H1 (cell line): Measurements from ENCODE around the gene RBMX. TPM values are rescaled to one million over a fixed set of nuclear protein-coding genes. Genes with fewer than 3 reads are reported as not detected.

Experiments used
- CTCF ChIA-PET: fragments of 300-600 bp; sonication (Branson Sonifier 250); formaldehyde crosslinking; loops from one replicate; lab custom pipeline; 2021; ENCODE audit not compliant: partially characterized antibody; lab: Charles Lee
- POLR2A ChIA-PET: fragments of 300-600 bp; sonication (Branson Sonifier 250); formaldehyde crosslinking; loops from one replicate; lab custom pipeline; 2021; ENCODE audit warnings: inconsistent platforms; ENCODE audit not compliant: partially characterized antibody; lab: Charles Lee
- DNase-seq, 2 experiments: peaks; one replicate each; pipeline versions ENCODE4 v3.0.0 to v3.0.0-alpha.2; 2010 to 2022; ENCODE audit warnings: low spot score in 2 of 2, low read depth in 1 of 2, mixed read lengths in 1 of 2
- FAIRE-seq: peaks from 2 replicates; lab custom pipeline; 2011; peaks lifted over from hg19 to GRCh38; lab: Jason Lieb, UNC
- H2AFZ ChIP-seq: 2 replicates; pipeline ENCODE4 v1.8.1; 2012; ENCODE audit warnings: low read length, inconsistent platforms
- H2AK5ac ChIP-seq: 2 replicates; pipeline ENCODE4 v1.6.1; 2013; ENCODE audit warnings: low read depth, low read length
- H2BK120ac ChIP-seq: replicated peaks from 2 replicates; pipeline ENCODE3; 2013; ENCODE audit warnings: low read depth, low read length, inconsistent platforms
- H2BK12ac ChIP-seq: 2 replicates; pipeline ENCODE4 v1.6.1; 2013; ENCODE audit warnings: low read depth, low read length
- H2BK15ac ChIP-seq: 2 replicates; pipeline ENCODE4 v1.6.1; 2013; ENCODE audit warnings: low read length
- H2BK20ac ChIP-seq: 2 replicates; pipeline ENCODE4 v1.6.1; 2013; ENCODE audit warnings: low read length
- H2BK5ac ChIP-seq: 2 replicates; pipeline ENCODE4 v1.6.1; 2013; ENCODE audit warnings: low read depth, low read length
- H3K14ac ChIP-seq: 2 replicates; pipeline ENCODE4 v1.6.1; 2013; ENCODE audit warnings: inconsistent platforms; ENCODE audit not compliant: insufficient read length
- H3K18ac ChIP-seq: 2 replicates; pipeline ENCODE4 v1.6.1; 2013; ENCODE audit warnings: low read length; ENCODE audit errors: extremely low read depth
- H3K23ac ChIP-seq: 2 replicates; pipeline ENCODE4 v1.6.1; 2013; ENCODE audit warnings: inconsistent platforms; ENCODE audit not compliant: insufficient read length
- H3K23me2 ChIP-seq: 2 replicates; pipeline ENCODE4 v1.6.1; 2013; ENCODE audit warnings: low read depth, low read length
- H3K27ac ChIP-seq: 2 replicates; pipeline ENCODE4 v1.6.1; 2011; ENCODE audit warnings: low read depth, low read length, inconsistent platforms
- H3K27me3 ChIP-seq, 4 experiments: replicated peaks in 1 of 4; 1 replicate in 1 of 4; 2 replicates in 3 of 4; pipeline versions ENCODE4 v1.6.1 to v1.8.1; 2011 to 2013; ENCODE audit warnings: low read length in 3 of 4, mild to moderate bottlenecking in 3 of 4, inconsistent platforms in 2 of 4, mixed read lengths in 2 of 4, moderate library complexity in 1 of 4; ENCODE audit not compliant: control insufficient read depth in 3 of 4, insufficient read depth in 3 of 4; ENCODE audit errors: extremely low read depth in 1 of 4
- H3K36me3 ChIP-seq, 4 experiments: 2 replicates each; pipeline versions ENCODE4 v1.6.1 to v1.8.1; 2011 to 2013; ENCODE audit warnings: mild to moderate bottlenecking in 4 of 4, low read length in 3 of 4, moderate library complexity in 2 of 4, control low read depth in 1 of 4, inconsistent platforms in 1 of 4; ENCODE audit not compliant: insufficient read depth in 4 of 4, control insufficient read depth in 2 of 4
- H3K4ac ChIP-seq: replicated peaks from 2 replicates; pipeline ENCODE3; 2013; ENCODE audit warnings: low read length, low read depth, mixed read lengths, inconsistent platforms; ENCODE audit not compliant: insufficient read length
- H3K4me1 ChIP-seq, 4 experiments: replicated peaks in 1 of 4; 1 replicate in 1 of 4; 2 replicates in 3 of 4; pipeline versions ENCODE4 v1.6.1 to v1.8.1; 2011 to 2013; ENCODE audit warnings: low read length in 3 of 4, inconsistent platforms in 2 of 4, mixed read lengths in 1 of 4; ENCODE audit not compliant: insufficient read depth in 4 of 4, control insufficient read depth in 3 of 4
- H3K4me2 ChIP-seq, 2 experiments: 2 replicates each; pipeline versions ENCODE4 v1.6.1 to v1.8.1; 2011 to 2013; ENCODE audit warnings: low read depth in 2 of 2, low read length in 2 of 2, control low read depth in 1 of 2, inconsistent platforms in 1 of 2, mild to moderate bottlenecking in 1 of 2; ENCODE audit not compliant: insufficient read depth in 1 of 2
- H3K4me3 ChIP-seq, 4 experiments: fragments of 200-600, 300-600 bp in 1 of 4; sonication (generic), shearing (Covaris generic), sonication (Bioruptor Twin) in 1 of 4; 2 replicates each; pipeline versions ENCODE4 v1.5.1 to v1.8.1; 2011 to 2016; ENCODE audit warnings: low read length in 4 of 4, low read depth in 3 of 4, control low read depth in 2 of 4, inconsistent platforms in 2 of 4, mild to moderate bottlenecking in 2 of 4, mixed read lengths in 1 of 4, moderate library complexity in 1 of 4; ENCODE audit not compliant: insufficient read depth in 2 of 4; ENCODE audit errors: extremely low read depth in 1 of 4
- H3K56ac ChIP-seq: replicated peaks from 2 replicates; pipeline ENCODE3; 2013; ENCODE audit warnings: low read depth, mild to moderate bottlenecking, mixed read lengths, low read length, inconsistent platforms; ENCODE audit not compliant: insufficient read length
- H3K79me1 ChIP-seq: 2 replicates; pipeline ENCODE4 v1.6.1; 2013; ENCODE audit warnings: low read depth, low read length, control low read depth
- H3K79me2 ChIP-seq, 2 experiments: 2 replicates each; pipeline versions ENCODE4 v1.6.1 to v1.8.1; 2012 to 2013; ENCODE audit warnings: low read length in 2 of 2, mild to moderate bottlenecking in 2 of 2, inconsistent platforms in 1 of 2; ENCODE audit not compliant: insufficient read depth in 2 of 2, control insufficient read depth in 1 of 2
- H3K9ac ChIP-seq, 4 experiments: replicated peaks in 1 of 4; 1 replicate in 1 of 4; 2 replicates in 3 of 4; pipeline versions ENCODE4 v1.6.1 to v1.8.1; 2011 to 2013; ENCODE audit warnings: low read depth in 3 of 4, low read length in 3 of 4, control low read depth in 2 of 4, mild to moderate bottlenecking in 2 of 4, moderate library complexity in 2 of 4, inconsistent platforms in 1 of 4; ENCODE audit errors: extremely low read depth in 1 of 4
- H3K9me3 ChIP-seq, 2 experiments: 2 replicates each; pipeline versions ENCODE4 v1.6.1 to v1.8.1; 2012 to 2013; ENCODE audit warnings: mild to moderate bottlenecking in 2 of 2, moderate library complexity in 2 of 2, control low read depth in 1 of 2, inconsistent platforms in 1 of 2, low read depth in 1 of 2, low read length in 1 of 2, mixed read lengths in 1 of 2; ENCODE audit not compliant: insufficient read depth in 2 of 2
- H4K20me1 ChIP-seq, 2 experiments: replicated peaks in 1 of 2; 2 replicates each; pipeline versions ENCODE3 to v1.8.1; 2011 to 2013; ENCODE audit warnings: inconsistent platforms in 2 of 2, low read length in 2 of 2, mild to moderate bottlenecking in 1 of 2; ENCODE audit not compliant: insufficient read depth in 2 of 2, control insufficient read depth in 1 of 2
- H4K5ac ChIP-seq: 2 replicates; pipeline ENCODE4 v1.6.1; 2013; ENCODE audit warnings: low read length, low read depth, mixed read lengths, inconsistent platforms; ENCODE audit not compliant: insufficient read length
- H4K8ac ChIP-seq: 2 replicates; pipeline ENCODE4 v1.8.0; 2013; ENCODE audit warnings: mild to moderate bottlenecking, moderate library complexity, low read length, inconsistent platforms; ENCODE audit not compliant: insufficient read depth; ENCODE audit errors: extremely low read depth
- H4K91ac ChIP-seq: replicated peaks from 2 replicates; pipeline ENCODE3; 2013; ENCODE audit warnings: low read length, mixed read lengths, inconsistent platforms; ENCODE audit not compliant: insufficient read length
- GTF2F1 ChIP-seq: IDR thresholded peaks from 2 replicates; pipeline ENCODE4 v1.6.1; 2012; ENCODE audit warnings: low read depth, low read length, improper control_type of control experiment, borderline replicate concordance
- POLR2A ChIP-seq, 2 experiments: IDR thresholded peaks; 1 replicate in 1 of 2; 2 replicates in 1 of 2; pipeline ENCODE4 v1.6.1; 2011; ENCODE audit warnings: low read depth in 2 of 2, low read length in 2 of 2, mild to moderate bottlenecking in 2 of 2; ENCODE audit errors: control extremely low read depth in 1 of 2
- POU5F1 ChIP-seq: IDR thresholded peaks from 2 replicates; pipeline ENCODE4 v1.6.1; 2011; ENCODE audit warnings: low read depth, mild to moderate bottlenecking, low read length, moderate library complexity
- RNF2 ChIP-seq: fragments of 200-900, 300-1000 bp; sonication (generic); IDR thresholded peaks from 2 replicates; pipeline ENCODE4 v1.7.1; 2016; ENCODE audit warnings: borderline replicate concordance, low read depth, mild to moderate bottlenecking, antibody characterized with exemption, low read length; ENCODE audit not compliant: poor library complexity, severe bottlenecking; ENCODE audit errors: missing control alignments
- WGBS, 2 experiments: shearing (Covaris generic) in 1 of 2; methylation state at CpG; one replicate each; pipeline versions ENCODE4 v1.1.6 to v1.1.7; 2013 to 2015; ENCODE audit warnings: low lambda C conversion rate in 2 of 2, mixed read lengths in 2 of 2, inconsistent platforms in 1 of 2, low coverage in 1 of 2, missing lambda C conversion rate in 1 of 2; ENCODE audit not compliant: insufficient replicate concordance in 2 of 2, insufficient coverage in 1 of 2, insufficient read length in 1 of 2; ENCODE audit errors: extremely low coverage in 1 of 2, missing lambda C conversion rate in 1 of 2; 5-methylcytosine and 5-hydroxymethylcytosine counted together
- polyA plus RNA-seq, 7 experiments: library from polyadenylated mRNA; depleted of rRNA in 3 of 7; stranded (reverse) in 5 of 7; unstranded in 2 of 7; fragments of >200 nt in 5 of 7; fragments of 200-250 nt in 2 of 7; gene quantifications; 1 replicate in 5 of 7; 2 replicates in 1 of 7; 4 replicates in 1 of 7; pipeline versions ENCODE4 v1.2.1 to v1.2.3, GENCODE V29; 2011 to 2013; ENCODE audit warnings: missing spikeins in 2 of 7, mixed read lengths in 2 of 7
- total RNA-seq: library from RNA; stranded (reverse); fragmentation: NEBNext Ultra II Directional; extraction: Animal tissue kit (Norgen Biotek cat#: 25700); gene quantifications from 2 replicates; pipeline ENCODE4 v1.2.1, GENCODE V29; 2021

RBMX gene
- total and polyA plus RNA-seq, 2 of the 8 experiments (the other 6 are each of a cell fraction or from before 2014, with no cell fraction given): 213 to 476 TPM

DNA sequence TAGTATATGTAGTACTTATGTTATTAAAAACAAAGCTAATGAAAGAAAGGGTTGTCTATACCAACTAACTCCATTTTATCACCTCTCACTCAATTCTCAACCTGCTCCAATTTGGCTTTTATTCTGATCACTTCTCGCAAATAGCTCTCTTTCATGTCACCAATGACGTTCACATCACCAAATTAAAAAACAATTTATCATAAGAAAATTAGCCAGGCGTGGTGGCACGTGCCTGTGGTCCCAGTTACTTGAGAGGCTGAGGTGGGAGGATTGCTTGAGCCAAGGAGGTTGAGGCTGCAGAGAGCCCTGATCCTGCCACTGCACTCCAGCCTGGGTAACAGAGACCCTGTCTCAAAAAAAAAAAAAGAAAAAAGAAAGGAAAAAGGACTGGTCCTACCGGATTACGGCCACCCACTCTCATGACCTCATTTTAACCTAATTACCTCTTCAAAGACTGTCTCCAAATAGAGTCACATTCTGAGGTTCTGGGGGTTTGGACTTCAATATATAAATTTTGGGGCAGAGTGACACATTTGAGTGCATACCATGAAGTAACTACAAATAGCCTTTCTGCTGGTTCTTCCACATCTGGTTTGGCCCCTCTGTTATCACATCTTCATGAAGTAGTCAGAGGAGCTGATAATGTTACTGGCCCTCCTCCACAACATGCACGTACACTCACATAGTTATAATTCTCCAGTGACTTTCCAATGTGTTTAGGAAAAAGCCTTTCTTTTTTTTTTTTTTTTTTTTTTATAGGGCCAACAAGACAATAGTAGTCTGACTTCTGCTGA lies 15.8 kb upstream of the RBMX start:
- Histone ChIP-seq H2AFZ (no peak overlapping the region), H3K14ac (no peak overlapping the region), H4K20me1 (no peaks in the 10 kb centered on the region), H2BK20ac (no peak overlapping the region), H3K56ac (no peak overlapping the region), H4K5ac (no peak overlapping the region), H3K9me3 (no peaks in the 10 kb centered on the region), H2BK120ac (no peak overlapping the region), H2AK5ac (no peak overlapping the region), H3K27ac (no peak overlapping the region), H3K4me1 (no peaks in the 10 kb centered on the region), H3K18ac (no peak overlapping the region), H4K91ac (no peak overlapping the region), H3K36me3 (no peaks in the 10 kb centered on the region), H3K79me1 (no peaks in the 10 kb centered on the region), H4K8ac (no peak overlapping the region), H3K4ac (no peak overlapping the region), H3K4me2 (no peak overlapping the region), H3K23me2 (no peaks in the 10 kb centered on the region), H3K23ac (no peak overlapping the region), H3K79me2 (no peaks in the 10 kb centered on the region), H2BK12ac (no peak overlapping the region), H2BK5ac (no peak overlapping the region), H3K9ac (no peak overlapping the region), H2BK15ac (no peak overlapping the region), H3K27me3 (no peaks in the 10 kb centered on the region), H3K4me3 (no peak overlapping the region)
- 85% methylated on average over 7 of the region's 7 CpGs; no CpG with 5 or more reads in 1 of the 2 experiments for WGBS, 2 experiments
- CTCF ChIA-PET: no interaction called here
- no peak for DNase-seq
- no peak for FAIRE-seq
- POLR2A ChIA-PET: interaction anchor here (4.4 kb wide), 1 partner anchor 17 kb away, joined by 32 read pairs; the partner anchor contains the start of gene RBMX
- TF ChIP-seq POU5F1 (no peak), GTF2F1 (no peak), RNF2 (no peak), POLR2A (IDR thresholded peaks at IDR 0.05; ENCODE audit: control extremely low read depth in 1 of 2, low read depth in 2 of 2, low read length in 2 of 2) (no peak)
